Activated CD4-positive, alpha-beta T cell treated with anti-CD3 and anti-CD28 coated beads, Interleukin-2, amount 10 ng/mL, durations not matched to agents 7 days and 5 days (primary cell): ENCODE data around the gene SNED1. TPM values are rescaled to one million over a fixed set of nuclear protein-coding genes. Genes with fewer than 3 reads are reported as not detected.
A peak's percentile ranks its signal among the peaks of the same experiment; 100 is the strongest.

Experiments
- CTCF ChIA-PET: fragments of 350-600 bp; sonication (Branson Sonifier 250); formaldehyde crosslinking; loops from one replicate; lab custom pipeline; 2021; ENCODE audit warnings: antibody characterized with exemption; lab: Charles Lee
- POLR2A ChIA-PET: fragments of 350-600 bp; sonication (Branson Sonifier 250); formaldehyde crosslinking; loops from one replicate; lab custom pipeline; 2021; ENCODE audit warnings: antibody characterized with exemption; lab: Charles Lee
- DNase-seq: peaks from one replicate; pipeline ENCODE4 v3.0.0-alpha.2; 2020
- H3K27ac Mint-ChIP-seq: one replicate; pipeline ENCODE4 v1.8.0; 2021; ENCODE audit warnings: mild to moderate bottlenecking, moderate library complexity, mixed read lengths
- H3K27me3 Mint-ChIP-seq: one replicate; pipeline ENCODE4 v1.8.0; 2021; ENCODE audit warnings: mixed read lengths
- H3K36me3 Mint-ChIP-seq: one replicate; pipeline ENCODE4 v1.8.0; 2021; ENCODE audit warnings: low read depth, mixed read lengths
- H3K4me1 Mint-ChIP-seq: one replicate; pipeline ENCODE4 v1.8.0; 2021; ENCODE audit warnings: mixed read lengths
- H3K4me3 Mint-ChIP-seq: one replicate; pipeline ENCODE4 v1.8.0; 2021; ENCODE audit warnings: mild to moderate bottlenecking, moderate library complexity, mixed read lengths
- H3K9me3 Mint-ChIP-seq: one replicate; pipeline ENCODE4 v1.8.0; 2021; ENCODE audit warnings: mixed read lengths
- total RNA-seq, 2 experiments: library from RNA; stranded (reverse); gene quantifications; one replicate each; pipeline ENCODE4 v1.2.3, GENCODE V29; 2021

Gene SNED1
- total RNA-seq, 2 experiments from 2014 or later: 6.1 to 8.6 TPM

DNA sequence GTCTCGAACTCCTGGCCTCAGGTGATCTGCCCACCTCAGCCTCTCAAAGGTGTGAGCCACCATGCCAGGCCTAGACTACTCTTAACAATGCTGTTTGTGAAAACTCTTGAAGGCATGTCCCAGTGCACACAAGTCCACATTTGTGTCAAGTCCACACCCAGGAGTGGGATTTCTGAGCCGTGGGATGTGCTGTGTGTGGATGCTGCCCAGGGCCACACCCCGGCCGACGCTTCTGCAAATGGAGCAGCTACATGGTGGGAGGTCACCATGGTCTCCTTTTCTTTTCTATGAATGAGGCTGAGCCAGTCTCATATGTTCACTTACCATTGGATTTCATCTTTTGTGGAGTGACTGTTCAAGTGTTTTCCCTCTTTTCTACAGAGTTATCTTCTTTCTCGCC lies 15.8 kb downstream of the SNED1 start:
- CTCF ChIA-PET: no interaction called here
- Mint-ChIP-seq H3K9me3 (no peaks in the 10 kb centered on the region), H3K27me3 (no peaks in the 10 kb centered on the region), H3K4me1 (peaks cover 15% of the 10 kb centered on the region), H3K27ac (no peak overlapping the region), H3K4me3 (no peak overlapping the region), H3K36me3 (no peaks in the 10 kb centered on the region)
- POLR2A ChIA-PET: no interaction called here
- DNase-seq: peak; percentile 3

DNA sequence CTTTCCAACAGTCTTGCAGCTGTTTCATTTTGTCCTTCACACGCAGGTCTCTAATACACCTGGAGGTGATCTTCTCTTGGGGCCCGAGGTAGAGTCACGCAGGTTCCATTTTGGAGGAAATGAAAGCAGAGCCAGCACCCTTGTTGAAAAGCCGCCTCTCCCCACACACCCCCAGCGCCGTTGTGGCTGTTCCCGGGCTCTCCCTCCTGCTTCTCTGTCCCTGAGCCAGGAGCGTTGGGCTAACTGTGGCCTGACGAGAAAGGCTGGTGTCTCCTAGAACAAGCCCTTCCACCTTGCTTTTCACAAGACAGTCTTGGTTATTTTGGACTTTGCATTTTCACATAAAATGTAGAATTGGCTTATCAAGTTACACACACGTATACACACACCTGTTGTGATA lies 16.3 kb downstream of the SNED1 start:
- H3K4me1 Mint-ChIP-seq: peaks cover 9% of the 10 kb centered on the region
- no peaks in the 10 kb centered on the region for H3K27me3 Mint-ChIP-seq
- peak; percentile 2 for DNase-seq
- no peaks in the 10 kb centered on the region for H3K36me3 Mint-ChIP-seq
- CTCF ChIA-PET: no interaction called here
- H3K4me3 Mint-ChIP-seq: no peak overlapping the region
- POLR2A ChIA-PET: no interaction called here
- no peak overlapping the region for H3K27ac Mint-ChIP-seq
- H3K9me3 Mint-ChIP-seq: no peaks in the 10 kb centered on the region

DNA sequence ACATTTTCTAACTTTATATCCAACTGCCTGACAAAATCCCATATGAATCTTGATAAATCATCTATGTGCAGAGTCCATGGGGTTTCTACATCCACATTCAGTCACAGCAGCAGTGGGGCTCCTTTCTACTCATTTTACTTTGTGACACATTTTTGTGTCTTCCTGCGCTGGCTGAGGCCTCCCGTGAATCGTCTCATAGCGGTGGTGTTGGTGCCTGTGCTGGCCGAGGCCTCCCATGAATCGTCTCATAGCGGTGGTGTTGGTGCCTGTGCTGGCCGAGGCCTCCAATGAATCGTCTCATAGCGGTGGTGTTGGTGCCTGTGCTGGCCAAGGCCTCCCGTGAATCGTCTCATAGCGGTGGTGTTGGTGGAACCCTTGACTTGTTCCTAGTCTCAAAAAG lies 17.0 kb downstream of the SNED1 start:
- Mint-ChIP-seq H3K9me3 (no peaks in the 10 kb centered on the region), H3K4me3 (no peak overlapping the region), H3K27ac (no peak overlapping the region), H3K4me1 (peaks cover 3% of the 10 kb centered on the region), H3K27me3 (no peaks in the 10 kb centered on the region), H3K36me3 (no peaks in the 10 kb centered on the region)
- ChIA-PET CTCF (no interaction called here), POLR2A (no interaction called here)
- DNase-seq: peak; percentile 3

DNA sequence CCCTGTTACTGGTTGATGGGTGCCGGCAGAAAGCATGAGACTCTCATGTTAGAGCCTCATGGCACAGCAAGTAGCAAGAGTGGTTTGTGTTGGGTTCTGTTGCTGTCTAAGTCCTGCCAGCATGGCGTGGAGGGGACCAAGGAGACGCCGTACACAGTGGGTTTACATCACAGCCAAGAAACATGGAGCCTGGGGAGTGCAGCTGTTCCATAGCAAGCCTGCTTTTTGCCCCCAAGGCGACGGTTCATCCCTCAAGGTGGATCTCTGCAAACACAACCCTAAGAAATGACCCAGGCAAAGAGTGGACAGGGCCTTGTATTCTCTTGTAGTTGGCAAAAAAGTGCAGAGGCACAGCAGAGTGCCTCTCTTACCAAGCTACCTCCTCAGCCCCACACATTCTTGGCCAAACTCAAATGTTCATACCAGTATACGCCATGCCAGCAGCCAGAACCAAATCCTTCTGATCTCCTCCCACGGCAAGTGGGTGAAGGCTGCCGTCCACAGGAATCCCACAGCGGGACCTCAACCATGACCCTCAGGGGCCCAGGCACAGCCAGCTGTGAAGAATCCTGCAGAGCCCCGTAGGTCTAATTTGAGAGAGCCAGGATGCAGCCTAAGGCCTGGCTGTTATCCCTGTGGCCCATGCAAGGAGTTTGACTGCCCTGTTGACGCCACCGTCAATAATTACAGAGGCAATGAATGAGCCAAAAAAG lies 19.0 kb downstream of the SNED1 start:
- ChIA-PET POLR2A (no interaction called here), CTCF (no interaction called here)
- Mint-ChIP-seq H3K36me3 (no peaks in the 10 kb centered on the region), H3K27ac (no peak overlapping the region), H3K4me3 (no peak overlapping the region), H3K4me1 (peaks cover 2% of the 10 kb centered on the region), H3K27me3 (peaks cover 5% of the 10 kb centered on the region), H3K9me3 (peaks cover 3% of the 10 kb centered on the region)
- peak; percentile 3 for DNase-seq

DNA sequence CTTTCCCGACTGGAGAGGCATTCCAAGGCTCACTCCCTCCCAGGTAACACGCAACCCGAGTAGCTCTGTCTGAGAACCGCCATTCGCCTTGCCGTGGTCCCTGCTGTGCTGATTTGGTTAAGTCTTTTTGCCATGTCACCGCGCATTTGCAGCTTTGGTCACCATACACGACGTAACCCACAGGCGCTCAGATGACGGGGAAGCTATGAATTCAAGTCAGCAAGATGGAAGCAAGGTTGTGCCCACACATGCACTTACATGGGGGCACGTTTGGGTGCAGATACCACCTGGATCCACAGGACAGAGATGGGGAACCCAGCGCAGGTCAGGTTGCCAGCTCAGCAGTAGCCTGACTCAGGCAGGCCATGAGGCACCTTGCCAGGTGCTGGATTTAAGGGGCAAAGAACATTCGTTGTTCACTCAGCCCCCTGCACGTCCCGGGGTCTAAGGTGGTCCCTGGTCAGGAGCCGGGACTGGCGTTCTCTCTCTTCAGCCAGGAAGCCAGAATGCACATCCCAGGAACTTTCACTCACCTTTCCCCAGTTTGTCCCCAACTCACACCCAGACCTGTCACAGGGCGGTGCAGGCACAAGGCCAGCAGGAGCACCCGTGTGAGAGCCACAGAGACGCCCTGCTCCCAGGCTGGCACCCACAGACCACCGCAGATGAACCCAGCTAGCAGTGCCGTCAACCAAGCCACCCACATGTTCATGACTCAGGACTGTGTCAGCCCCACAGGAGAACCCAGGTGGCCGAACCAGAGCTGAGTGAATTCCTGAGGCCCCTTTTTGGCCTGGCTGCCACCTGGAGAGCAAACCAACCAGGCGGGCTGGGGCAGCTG lies 19.9 kb downstream of the SNED1 start:
- Mint-ChIP-seq H3K36me3 (no peaks in the 10 kb centered on the region), H3K4me3 (no peak overlapping the region), H3K27me3 (peaks cover 7% of the 10 kb centered on the region), H3K4me1 (no peaks in the 10 kb centered on the region), H3K9me3 (peaks cover 4% of the 10 kb centered on the region), H3K27ac (no peak overlapping the region)
- DNase-seq: peak; percentile 3
- CTCF ChIA-PET: no interaction called here
- POLR2A ChIA-PET: no interaction called here

DNA sequence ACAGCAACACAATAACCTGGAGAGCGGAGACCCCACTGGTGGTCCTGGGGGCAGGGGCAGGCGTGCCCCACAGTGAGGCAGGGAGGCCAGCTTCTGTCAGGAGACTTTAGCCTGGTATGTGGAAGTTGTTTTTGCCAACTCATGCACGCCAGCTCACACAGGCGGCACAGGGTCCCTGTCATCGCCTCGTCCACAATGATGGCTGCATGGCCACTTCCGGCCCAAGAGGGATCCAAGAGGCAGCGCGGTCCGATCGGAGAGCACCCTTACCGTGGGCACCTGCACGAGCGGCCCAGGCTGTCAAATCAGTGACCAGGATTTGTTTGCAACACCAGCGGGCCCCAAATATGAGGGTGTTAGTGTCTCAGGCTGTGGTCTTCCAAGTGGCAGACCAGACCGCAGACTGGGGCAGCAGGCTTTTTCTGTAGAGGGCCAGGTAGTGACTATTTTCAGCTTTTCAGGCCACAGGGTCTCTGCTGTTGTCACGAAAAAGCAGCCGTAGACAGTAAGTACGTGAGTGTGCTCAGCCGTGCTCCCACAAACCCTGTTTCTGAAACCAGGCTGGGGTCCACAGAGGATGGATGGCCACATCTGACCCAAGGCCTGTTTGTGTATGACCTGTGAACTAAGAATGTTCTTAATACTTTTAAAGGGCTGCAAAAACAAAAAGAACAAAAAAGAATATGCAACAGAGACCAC lies 21.2 kb downstream of the SNED1 start:
- POLR2A ChIA-PET: no interaction called here
- H3K36me3 Mint-ChIP-seq: no peaks in the 10 kb centered on the region
- H3K27me3 Mint-ChIP-seq: peaks cover 7% of the 10 kb centered on the region
- no peak overlapping the region for H3K27ac Mint-ChIP-seq
- CTCF ChIA-PET: no interaction called here
- no peaks in the 10 kb centered on the region for H3K4me1 Mint-ChIP-seq
- DNase-seq: no peak
- H3K4me3 Mint-ChIP-seq: no peak overlapping the region
- peaks cover 6% of the 10 kb centered on the region for H3K9me3 Mint-ChIP-seq

DNA sequence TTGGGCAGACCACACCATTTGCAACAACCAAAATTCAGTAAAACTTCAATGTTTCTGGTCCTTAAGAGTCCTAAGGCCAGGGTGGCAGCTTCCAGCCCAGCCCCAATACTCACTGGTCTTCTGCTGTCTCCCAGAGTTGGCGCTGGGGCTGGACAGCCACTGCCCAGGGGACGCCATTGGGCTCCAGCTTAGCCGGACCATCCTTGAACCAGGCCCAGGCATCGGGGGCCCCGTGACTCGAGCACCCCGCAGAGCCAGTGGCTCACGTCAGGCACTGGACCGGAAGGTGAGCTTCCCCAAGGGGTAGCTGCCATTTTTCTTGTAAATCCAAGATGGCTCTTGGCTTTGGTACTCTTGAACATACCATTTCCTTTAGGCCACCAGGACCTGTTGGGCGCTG lies 21.8 kb downstream of the SNED1 start:
- peaks cover 10% of the 10 kb centered on the region for H3K9me3 Mint-ChIP-seq
- no peaks in the 10 kb centered on the region for H3K36me3 Mint-ChIP-seq
- no peaks in the 10 kb centered on the region for H3K4me1 Mint-ChIP-seq
- ChIA-PET CTCF (no interaction called here), POLR2A (no interaction called here)
- DNase-seq: no peak
- no peak overlapping the region for H3K27ac Mint-ChIP-seq
- H3K4me3 Mint-ChIP-seq: no peak overlapping the region
- H3K27me3 Mint-ChIP-seq: peaks cover 7% of the 10 kb centered on the region

DNA sequence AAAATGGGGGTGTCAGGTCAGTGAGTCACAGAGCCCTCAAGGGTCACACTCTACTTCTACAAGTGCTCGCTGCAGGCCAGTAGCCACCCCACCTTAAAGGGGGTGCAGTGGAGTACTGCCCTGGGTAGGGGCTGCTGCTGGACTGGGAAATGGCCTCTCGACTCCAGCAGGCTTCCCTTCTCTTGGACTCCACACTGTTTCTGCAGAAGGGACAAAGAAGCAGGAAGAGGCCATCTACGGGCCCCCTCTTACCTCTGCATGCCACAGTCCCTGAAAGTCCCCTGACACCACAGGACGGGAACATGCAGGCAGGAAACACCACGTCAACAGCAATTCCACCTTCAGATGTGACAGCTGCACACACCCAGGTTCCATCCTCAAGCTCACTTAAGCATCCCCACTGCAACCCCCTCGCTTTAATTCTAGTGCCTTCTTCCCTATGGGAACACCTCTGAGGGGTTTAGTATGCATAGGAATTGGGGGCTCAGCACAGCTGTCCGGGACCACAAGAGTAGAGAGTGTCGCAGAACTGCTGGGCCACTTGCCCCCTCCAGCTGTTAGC lies 22.3 kb downstream of the SNED1 start:
- CTCF ChIA-PET: no interaction called here
- Mint-ChIP-seq H3K4me3 (no peak overlapping the region), H3K9me3 (peaks cover 16% of the 10 kb centered on the region), H3K4me1 (no peaks in the 10 kb centered on the region), H3K27me3 (peaks cover 7% of the 10 kb centered on the region), H3K27ac (no peak overlapping the region), H3K36me3 (peaks cover 3% of the 10 kb centered on the region)
- POLR2A ChIA-PET: no interaction called here
- no peak for DNase-seq

DNA sequence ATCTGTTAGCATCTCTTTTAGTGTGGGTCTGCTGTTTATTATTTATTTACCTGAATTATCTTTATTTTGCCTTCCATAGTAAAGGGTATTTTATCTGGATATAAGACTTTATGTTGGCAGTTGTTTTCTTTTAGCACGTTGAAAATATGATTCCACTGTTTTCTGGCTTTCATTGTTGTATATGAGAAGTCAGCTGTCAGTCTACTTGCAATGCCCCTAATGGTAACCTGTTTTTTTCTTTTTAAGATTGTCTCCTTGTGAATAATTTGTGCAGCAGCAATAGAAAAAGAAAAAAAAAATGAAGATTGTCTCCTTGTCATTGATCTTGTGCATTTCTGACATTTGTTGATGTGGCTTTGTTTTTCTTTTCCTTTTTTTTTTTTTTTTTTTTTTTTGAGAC lies 27.2 kb downstream of the SNED1 start:
- no peak for DNase-seq
- peaks cover 8% of the 10 kb centered on the region for H3K36me3 Mint-ChIP-seq
- H3K4me3 Mint-ChIP-seq: no peak overlapping the region
- peaks cover 7% of the 10 kb centered on the region for H3K27me3 Mint-ChIP-seq
- H3K27ac Mint-ChIP-seq: no peak overlapping the region
- POLR2A ChIA-PET: no interaction called here
- peaks cover 30% of the 10 kb centered on the region for H3K9me3 Mint-ChIP-seq
- CTCF ChIA-PET: interaction anchor here (0.6 kb wide), 1 partner anchor 58 kb away, joined by 3 read pairs; no protein-coding TSS in a partner anchor
- H3K4me1 Mint-ChIP-seq: no peaks in the 10 kb centered on the region

DNA sequence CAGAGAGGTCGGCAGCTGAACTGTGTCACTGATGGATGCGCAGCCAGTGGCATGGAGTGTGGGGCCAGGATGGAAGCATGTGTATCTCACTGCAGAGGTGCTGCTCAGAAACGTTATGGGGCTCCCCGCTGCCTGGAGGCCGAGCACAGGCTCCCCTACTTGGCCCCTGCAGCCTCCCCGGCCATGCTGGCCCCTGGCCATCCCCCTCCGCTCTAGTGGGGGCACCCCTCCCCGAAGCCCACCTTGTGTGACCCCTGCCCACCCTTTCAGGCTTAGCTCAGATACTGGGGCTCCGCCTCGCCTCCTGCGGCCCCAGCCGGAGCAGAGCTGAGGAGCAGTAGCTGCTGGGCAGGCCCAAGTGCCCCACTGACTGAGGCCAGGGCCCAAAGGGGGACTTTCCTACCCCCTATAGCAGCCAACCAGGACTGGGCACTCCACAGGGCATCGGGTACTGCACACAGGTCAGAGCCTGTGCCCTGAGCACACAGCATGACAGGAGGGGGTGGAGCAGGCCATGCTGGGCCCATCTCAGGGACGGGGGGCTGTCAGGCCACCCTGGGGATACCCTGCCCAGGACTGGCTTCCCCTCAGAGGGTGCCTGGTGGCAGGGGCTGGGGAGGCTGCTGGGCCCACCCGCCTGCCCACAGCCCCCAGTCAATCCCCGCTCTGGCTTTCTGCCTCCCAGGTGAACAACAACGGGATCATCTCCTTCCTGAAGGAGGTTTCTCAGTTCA lies 31.3 kb downstream of the SNED1 start:
- Mint-ChIP-seq H3K4me1 (no peaks in the 10 kb centered on the region), H3K27ac (no peak overlapping the region), H3K4me3 (no peak overlapping the region), H3K27me3 (no peaks in the 10 kb centered on the region), H3K36me3 (peaks cover 8% of the 10 kb centered on the region), H3K9me3 (peaks cover 24% of the 10 kb centered on the region)
- ChIA-PET CTCF (no interaction called here), POLR2A (no interaction called here)
- no peak for DNase-seq

DNA sequence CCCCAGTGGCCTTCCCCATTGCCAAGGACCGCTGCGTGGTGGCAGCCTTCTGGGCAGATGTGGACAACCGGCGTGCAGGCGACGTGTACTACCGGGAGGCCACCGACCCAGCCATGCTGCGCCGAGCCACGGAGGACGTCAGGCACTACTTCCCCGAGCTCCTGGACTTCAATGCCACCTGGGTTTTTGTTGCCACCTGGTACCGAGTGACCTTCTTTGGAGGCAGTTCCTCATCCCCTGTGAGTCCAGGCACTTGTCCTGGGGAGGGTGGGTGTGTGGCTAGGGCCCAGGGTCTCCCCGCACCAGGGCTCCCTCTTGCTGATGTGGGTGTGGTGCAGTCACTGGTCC lies 31.9 kb downstream of the SNED1 start:
- ChIA-PET CTCF (no interaction called here), POLR2A (no interaction called here)
- H3K36me3 Mint-ChIP-seq: peaks cover 8% of the 10 kb centered on the region
- no peak for DNase-seq
- H3K9me3 Mint-ChIP-seq: peaks cover 18% of the 10 kb centered on the region
- no peaks in the 10 kb centered on the region for H3K27me3 Mint-ChIP-seq
- H3K4me3 Mint-ChIP-seq: no peak overlapping the region
- H3K27ac Mint-ChIP-seq: no peak overlapping the region
- H3K4me1 Mint-ChIP-seq: no peaks in the 10 kb centered on the region

DNA sequence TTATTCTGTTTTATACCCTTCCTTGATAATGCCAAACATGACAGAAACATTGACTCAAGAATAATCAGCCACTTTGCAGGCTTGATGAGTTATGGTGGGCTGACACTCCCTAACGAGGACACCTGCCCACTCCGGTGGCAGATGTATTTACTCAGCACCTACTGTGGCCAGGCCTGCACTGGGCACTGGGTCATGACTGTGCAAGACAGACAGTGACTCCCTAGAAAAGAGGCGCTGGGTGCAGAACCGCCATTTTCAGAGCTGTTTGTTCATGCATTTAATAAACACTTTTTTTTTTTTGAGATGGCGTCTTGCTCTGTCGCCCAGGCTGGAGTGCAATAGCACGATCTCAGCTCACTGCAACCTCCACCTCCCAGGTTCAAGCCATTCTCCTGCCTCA lies 32.5 kb downstream of the SNED1 start:
- Mint-ChIP-seq H3K36me3 (peaks cover 5% of the 10 kb centered on the region), H3K9me3 (peaks cover 14% of the 10 kb centered on the region), H3K4me1 (no peaks in the 10 kb centered on the region), H3K27ac (no peak overlapping the region), H3K27me3 (no peaks in the 10 kb centered on the region), H3K4me3 (no peak overlapping the region)
- ChIA-PET POLR2A (no interaction called here), CTCF (no interaction called here)
- DNase-seq: no peak
